DOHH2 (cell line): Measurements from ENCODE around the gene CCDC30.

Source experiments
- CTCF ChIP-seq: fragments of 200-600 bp; sonication (generic); IDR thresholded peaks from one replicate; pipeline ENCODE4 v1.5.1; 2014; ENCODE audit warnings: antibody characterized with exemption, mild to moderate bottlenecking, low read depth, low read length; ENCODE audit not compliant: poor library complexity, severe bottlenecking
- EZH2phosphoT487 ChIP-seq: fragments of 200-600 bp; sonication (generic); IDR thresholded peaks from 2 replicates; pipeline ENCODE4 v1.6.1; 2017; ENCODE audit warnings: borderline replicate concordance, mild to moderate bottlenecking, antibody characterized with exemption, low read length, moderate library complexity, mixed read lengths

- TF ChIP-seq CTCF, result no peak
- TF ChIP-seq EZH2phosphoT487, result no peak
These were observed 78.0 kb downstream of the CCDC30 start for GRCh38 chr1:42541104-42541503.
